Activated B cell treated with CpG ODN at 0.5 μM for 24 hours (primary cell): ENCODE data around the gene CNPY4. TPM values are rescaled to one million over a fixed set of nuclear protein-coding genes. Genes with fewer than 3 reads are reported as not detected.
"Not testable (repeated sequence)": the region's sequence is repeated elsewhere in the genome, so short reads cannot be mapped to it uniquely, and the experiment has no call there.

Source experiments
- ATAC-seq: fragments of 200-7000 bp; cut with Tn5 transposase; one replicate; pipeline ENCODE4 v1.10.0; 2021; ENCODE audit warnings: low read depth, mild to moderate bottlenecking, moderate library complexity
- CTCF ChIA-PET: fragments of 350-600 bp; sonication (Branson Sonifier 250); formaldehyde crosslinking; loops from one replicate; lab custom pipeline; 2021; ENCODE audit warnings: antibody characterized with exemption; lab: Charles Lee
- POLR2A ChIA-PET: fragments of 350-600 bp; sonication (Branson Sonifier 250); formaldehyde crosslinking; loops from one replicate; lab custom pipeline; 2021; ENCODE audit warnings: antibody characterized with exemption; lab: Charles Lee
- DNase-seq: peaks from one replicate; pipeline ENCODE4 v3.0.0; 2022
- H3K27ac Mint-ChIP-seq: one replicate; pipeline ENCODE4 v1.8.0; 2020; ENCODE audit warnings: mixed read lengths
- H3K27me3 Mint-ChIP-seq: one replicate; pipeline ENCODE4 v1.8.0; 2021; ENCODE audit warnings: mixed read lengths
- H3K36me3 Mint-ChIP-seq: one replicate; pipeline ENCODE4 v1.8.0; 2021; ENCODE audit warnings: low read depth, mixed read lengths
- H3K4me1 Mint-ChIP-seq: one replicate; pipeline ENCODE4 v1.8.0; 2021; ENCODE audit warnings: mixed read lengths
- H3K4me3 Mint-ChIP-seq: one replicate; pipeline ENCODE4 v1.8.0; 2020; ENCODE audit warnings: mild to moderate bottlenecking, mixed read lengths
- H3K9me3 Mint-ChIP-seq: one replicate; pipeline ENCODE4 v1.8.0; 2020; ENCODE audit warnings: mixed read lengths
- CTCF ChIP-seq: fragments of 200-600 bp; IDR thresholded peaks from one replicate; pipeline ENCODE4 v1.8.0; 2022; ENCODE audit warnings: antibody characterized with exemption, mild to moderate bottlenecking
- intact Hi-C: fragments of 100-400 bp; cut with micrococcal nuclease; formaldehyde crosslinking; loops from one replicate; pipeline ENCODE4 v1.15.1; 2024
- total RNA-seq: library from RNA; stranded (reverse); gene quantifications from 2 replicates; pipeline ENCODE4 v1.2.3, GENCODE V29; 2022

Gene CNPY4
- total RNA-seq, 1 donor from 2014 or later, result 8.6 TPM

GRCh38 chr7:100132697-100133151 is 13.3 kb downstream of the CNPY4 start:
- Mint-ChIP-seq H3K4me1 (peaks cover 18% of the 10 kb centered on the region), H3K9me3 (no peaks in the 10 kb centered on the region), H3K27me3 (no peaks in the 10 kb centered on the region), H3K27ac (no peak overlapping the region), H3K36me3 (no peaks in the 10 kb centered on the region), H3K4me3 (no peak overlapping the region)
- DNase-seq, result peak; percentile 50
- ATAC-seq, result peak; percentile 89
- peak; percentile 92 for TF ChIP-seq CTCF
- POLR2A ChIA-PET, result interaction anchor here (0.6 to 1.8 kb wide), 9 partner anchors 16 to 318 kb away, joined by 3 to 10 read pairs (median 4); partner anchors contain the start of genes LAMTOR4 and PVRIG
- CTCF ChIA-PET, result interaction anchor here (0.6 to 4.6 kb wide), 32 partner anchors 12 to 329 kb away, joined by 3 to 45 read pairs (median 4); partner anchors contain the start of genes AP4M1, GPC2, LAMTOR4 and MCM7
- intact Hi-C loops, result loop anchor here (1.0 kb wide), 5 partner anchors 58 to 318 kb away; no protein-coding TSS in a partner anchor

DNA sequence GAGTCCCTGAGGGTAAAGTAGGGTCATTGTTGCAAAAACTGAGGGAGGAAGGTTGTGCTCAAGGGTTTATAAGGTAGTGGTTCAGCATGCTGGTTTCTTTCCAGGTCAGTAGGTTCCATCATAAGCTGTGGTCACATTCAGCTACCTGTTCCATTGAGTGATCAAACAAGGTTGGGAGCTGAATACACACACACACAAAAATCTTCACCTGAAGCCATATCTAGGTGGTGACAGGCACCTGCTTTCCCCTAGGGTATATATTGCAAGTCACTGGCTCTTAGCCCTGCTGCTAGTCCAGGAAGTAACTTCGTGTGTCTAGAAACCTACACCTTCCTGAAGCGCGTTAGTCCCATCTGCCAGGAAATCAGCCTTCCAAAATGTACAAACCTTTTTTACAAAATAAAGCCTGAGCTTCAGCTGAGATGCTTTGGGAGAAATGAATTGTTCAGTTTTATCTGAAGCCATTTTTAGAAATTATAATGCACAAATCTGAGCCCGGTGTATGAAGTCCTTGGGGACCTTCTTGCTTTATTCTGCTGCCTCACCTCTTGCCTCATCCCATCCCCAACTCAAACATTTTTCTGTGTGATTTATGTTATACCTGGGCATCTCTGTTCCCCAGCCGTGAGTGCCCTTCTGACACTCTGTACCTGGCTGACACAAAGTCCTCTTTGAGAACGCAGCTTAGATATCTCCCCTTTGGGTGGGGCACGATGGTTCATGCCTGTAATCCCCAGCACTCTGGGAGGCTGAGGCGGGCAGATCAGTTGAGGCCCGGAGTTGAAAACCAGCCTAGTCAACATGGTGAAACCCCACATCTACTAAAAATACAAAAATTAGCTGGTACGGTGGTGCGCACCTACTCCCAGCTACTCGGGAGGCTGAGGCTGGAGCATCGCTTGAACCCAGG is 18.7 kb downstream of the CNPY4 start:
- intact Hi-C loops, result loop anchor here (1.0 to 2.0 kb wide), 2 partner anchors 10 to 21 kb away; partner anchors contain the start of genes LAMTOR4 and TRAPPC14
- peak overlapping the region; percentile 32 for H3K4me3 Mint-ChIP-seq
- H3K27me3 Mint-ChIP-seq, result no peaks in the 10 kb centered on the region
- POLR2A ChIA-PET, result interaction anchor here (0.6 to 2.1 kb wide), 9 partner anchors 10 to 344 kb away, joined by 3 to 16 read pairs (median 4); partner anchors contain the start of genes AP4M1, LAMTOR4 and MEPCE
- H3K9me3 Mint-ChIP-seq, result no peaks in the 10 kb centered on the region
- ATAC-seq (peak; percentile 81), DNase-seq (no peak)
- H3K4me1 Mint-ChIP-seq, result peaks cover 25% of the 10 kb centered on the region
- no peak for TF ChIP-seq CTCF
- H3K36me3 Mint-ChIP-seq, result no peaks in the 10 kb centered on the region
- CTCF ChIA-PET, result interaction anchor here (1.4 to 1.6 kb wide), 2 partner anchors 9 to 84 kb away, joined by 3 read pairs; no protein-coding TSS in a partner anchor
- H3K27ac Mint-ChIP-seq, result peak overlapping the region; percentile 68

- no peak for ATAC-seq
- TF ChIP-seq CTCF, result no peak
- H3K4me3 Mint-ChIP-seq, result no peak overlapping the region
- peaks cover 25% of the 10 kb centered on the region for H3K4me1 Mint-ChIP-seq
- DNase-seq, result no peak
- H3K27me3 Mint-ChIP-seq, result no peaks in the 10 kb centered on the region
- no peaks in the 10 kb centered on the region for H3K9me3 Mint-ChIP-seq
- no peak overlapping the region for H3K27ac Mint-ChIP-seq
- ChIA-PET POLR2A (no interaction called here), CTCF (interaction anchor here (1.4 kb wide), 1 partner anchor 11 kb away, joined by 3 read pairs; no protein-coding TSS in a partner anchor)
- H3K36me3 Mint-ChIP-seq, result no peaks in the 10 kb centered on the region
- intact Hi-C loops, result no loop called here
Observed at GRCh38 chr7:100141555-100141949, 22.1 kb downstream of the CNPY4 start.

DNA sequence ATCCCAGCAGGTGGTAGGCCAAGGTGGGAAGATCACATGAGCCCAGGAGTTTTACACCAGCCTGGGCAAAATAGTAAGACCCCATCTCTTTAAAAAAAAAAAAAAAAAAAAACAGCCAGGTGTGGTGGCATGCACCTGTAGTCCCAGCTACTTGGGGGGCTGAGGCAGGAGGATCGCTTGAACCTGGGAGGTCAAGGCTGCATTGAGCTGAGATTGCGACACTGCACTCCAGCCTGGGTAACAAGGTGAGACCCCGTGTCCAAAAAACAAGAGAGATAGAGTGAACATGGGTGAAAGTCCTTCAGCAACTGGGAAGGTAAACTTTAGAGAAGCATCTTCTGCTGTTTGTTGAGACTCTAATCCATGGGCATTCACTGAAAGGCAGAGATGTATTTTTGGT is 23.0 kb downstream of the CNPY4 start:
- no peak for TF ChIP-seq CTCF

GRCh38 chr7:100146350-100146749 is 26.9 kb downstream of the CNPY4 start:
- DNase-seq, H3K9me3 Mint-ChIP-seq, H3K4me3 Mint-ChIP-seq, intact Hi-C loops, ATAC-seq, H3K27me3 Mint-ChIP-seq, H3K27ac Mint-ChIP-seq: not testable (repeated sequence)
- Mint-ChIP-seq H3K36me3 (peaks cover 12% of the 10 kb centered on the region), H3K4me1 (peaks cover 30% of the 10 kb centered on the region)
- ChIA-PET CTCF (interaction anchor here (1.2 kb wide), 1 partner anchor 14 kb away, joined by 5 read pairs; no protein-coding TSS in a partner anchor), POLR2A (interaction anchor here (0.5 to 2.9 kb wide), 8 partner anchors 8 to 766 kb away, joined by 3 to 31 read pairs (median 4); partner anchors contain the start of genes AP4M1, GPC2 and STAG3)

More for the DNA sequence above, 23.0 kb downstream of the CNPY4 start:
- intact Hi-C loops, result no loop called here
- no peaks in the 10 kb centered on the region for H3K27me3 Mint-ChIP-seq
- no peak overlapping the region for H3K4me3 Mint-ChIP-seq
- no peak for DNase-seq
- H3K36me3 Mint-ChIP-seq, result no peaks in the 10 kb centered on the region
- CTCF ChIA-PET, result interaction anchor here (0.7 kb wide), 1 partner anchor 9 kb away, joined by 3 read pairs; no protein-coding TSS in a partner anchor
- POLR2A ChIA-PET, result no interaction called here
- H3K27ac Mint-ChIP-seq, result no peak overlapping the region
- H3K9me3 Mint-ChIP-seq, result no peaks in the 10 kb centered on the region
- ATAC-seq, result no peak
- peaks cover 25% of the 10 kb centered on the region for H3K4me1 Mint-ChIP-seq
